A172 (cell line): ENCODE measurements around the gene PPP3CA. TPM values are rescaled to one million over a fixed set of nuclear protein-coding genes. Genes with fewer than 3 reads are reported as not detected.

ENCODE experiments used
- DNase-seq: peaks from one replicate; pipeline ENCODE4 v3.0.0-alpha.2; 2015; ENCODE audit warnings: low spot score
- total RNA-seq: library from RNA; depleted of rRNA; stranded (reverse); fragments of >200 nt; shearing (Covaris generic); gene quantifications from 2 replicates; pipeline ENCODE4 v1.2.3, GENCODE V29; 2014

Gene PPP3CA
- total RNA-seq, 1 experiment from 2014 or later = 40.6 TPM

DNA sequence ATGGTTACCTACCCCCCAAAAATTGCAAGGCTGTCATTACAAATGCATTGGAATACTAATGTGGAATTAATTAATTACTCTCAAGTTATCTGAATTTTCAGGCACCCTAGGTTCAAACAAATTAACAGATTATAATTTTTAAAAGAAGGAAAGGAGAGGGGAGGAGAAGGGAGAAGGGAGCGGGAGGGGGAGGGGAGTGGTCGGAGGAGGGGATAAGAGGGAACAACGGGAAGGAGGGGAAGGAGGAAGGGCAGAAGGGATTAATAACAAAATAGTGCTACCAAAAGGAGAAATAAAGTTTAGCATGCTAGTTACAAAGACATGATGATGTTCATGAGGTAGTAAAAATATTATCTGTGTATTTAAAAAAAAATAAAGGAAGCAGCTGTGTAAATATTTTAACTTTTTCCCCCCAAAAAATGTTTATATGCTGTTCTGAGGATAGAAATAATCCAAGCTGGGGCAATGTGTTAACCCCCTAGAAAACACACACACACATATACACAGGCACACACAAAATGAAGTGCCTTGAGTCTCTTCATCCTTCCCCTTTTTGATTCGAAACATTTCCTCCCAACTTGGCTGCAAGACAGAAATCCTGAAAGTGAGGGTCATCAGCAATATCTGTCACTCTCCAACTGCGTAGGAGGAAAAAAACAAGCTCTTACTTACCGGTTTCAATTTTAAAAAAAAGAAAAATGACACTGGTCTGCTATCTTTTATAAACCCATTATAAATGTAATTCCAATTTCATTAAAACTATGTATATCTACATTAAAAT is 58.8 kb downstream of the PPP3CA start:
- no peak for DNase-seq

DNA sequence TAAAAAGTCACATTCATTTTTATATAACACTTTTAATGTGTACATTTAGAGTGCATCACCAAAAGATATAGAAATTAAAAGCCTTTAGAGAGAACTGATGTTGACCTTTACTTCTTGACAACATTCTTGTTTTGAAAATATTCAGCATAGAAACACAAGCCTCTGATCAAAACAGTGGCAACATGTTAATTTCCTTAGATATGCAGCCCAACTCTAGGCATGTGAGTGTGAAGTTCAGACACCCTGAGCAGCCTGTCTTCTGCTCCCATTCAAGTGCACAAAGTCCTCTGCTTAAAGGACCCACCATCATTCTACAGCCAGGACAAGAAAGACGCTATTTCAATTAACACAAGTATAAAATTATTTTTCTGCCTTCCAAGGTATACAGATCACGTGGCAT is 60.0 kb downstream of the PPP3CA start:
- no peak for DNase-seq

DNA sequence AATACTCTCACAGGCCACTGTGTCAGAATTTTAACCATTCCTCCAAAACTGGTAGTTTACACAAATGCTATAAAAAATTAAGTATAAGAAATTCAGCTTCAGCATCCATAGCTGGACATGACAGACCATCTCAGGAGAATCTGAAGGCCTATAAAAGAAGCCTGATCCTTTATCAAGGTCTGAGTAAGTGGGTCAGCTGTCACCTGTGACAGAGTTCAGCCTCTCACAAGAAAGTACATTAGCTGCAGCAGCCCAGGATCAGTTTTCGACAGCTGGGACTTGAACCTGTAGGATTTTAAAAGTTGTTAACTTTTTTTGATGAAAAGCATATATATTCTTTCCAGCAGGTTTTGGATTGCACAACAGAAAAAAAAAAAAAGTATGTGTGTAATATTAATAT is 60.7 kb downstream of the PPP3CA start:
- DNase-seq = no peak

DNA sequence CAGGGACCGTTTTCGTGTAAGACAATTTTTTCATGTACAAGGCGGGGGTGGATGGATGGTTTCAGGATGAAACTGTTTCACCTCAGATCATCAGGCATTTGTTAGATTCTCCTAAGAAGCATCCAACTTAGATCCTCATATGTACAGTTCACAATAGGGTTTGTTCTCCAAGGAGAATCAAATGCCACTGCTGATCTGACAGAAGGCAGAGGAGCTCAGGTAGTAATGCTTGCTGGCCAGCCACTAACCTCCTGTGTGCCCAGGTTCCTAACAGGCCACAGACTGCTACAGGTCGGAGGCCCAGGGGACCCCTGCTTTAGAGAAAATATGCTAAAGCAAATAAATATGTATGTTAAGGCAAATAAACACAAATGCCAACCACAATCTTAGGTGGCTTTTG is 61.3 kb downstream of the PPP3CA start:
- DNase-seq = no peak

DNA sequence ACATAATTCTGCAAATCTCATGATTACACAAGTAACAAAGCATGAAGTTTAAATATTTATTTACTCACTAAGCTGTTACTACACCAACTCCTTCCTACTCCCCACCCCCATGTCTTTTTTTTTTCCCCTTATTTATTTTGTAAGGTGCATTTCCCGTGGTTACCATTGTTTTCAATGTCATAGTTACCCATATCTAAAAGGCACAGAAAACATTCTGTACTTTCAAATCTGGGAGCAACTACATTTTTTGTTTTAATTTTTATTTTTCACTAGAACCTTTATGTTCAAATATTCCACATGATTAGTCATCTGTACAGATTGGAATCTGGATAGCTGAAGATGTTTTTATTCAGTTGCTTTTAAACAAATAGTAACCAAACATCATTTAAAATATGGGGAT is 62.8 kb downstream of the PPP3CA start:
- DNase-seq = no peak

DNA sequence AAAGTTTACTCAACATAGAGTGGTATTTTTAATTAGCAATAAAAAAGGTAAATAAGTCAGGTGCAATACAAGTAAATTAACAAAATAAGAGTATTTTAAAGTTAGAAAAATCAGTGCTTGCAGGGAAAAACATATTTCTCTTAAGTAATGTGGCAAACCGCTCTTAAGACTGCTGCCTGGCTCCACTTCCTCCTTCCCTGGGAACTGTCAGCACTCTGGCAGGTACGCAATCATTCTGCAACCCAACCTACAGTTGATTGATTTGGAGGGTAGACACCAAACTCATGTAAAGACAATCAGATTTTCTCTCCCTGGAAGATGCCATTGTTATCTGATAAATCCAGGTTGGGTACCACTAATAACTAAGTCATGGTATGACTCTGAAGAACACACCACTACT is 63.9 kb downstream of the PPP3CA start:
- DNase-seq = no peak

DNA sequence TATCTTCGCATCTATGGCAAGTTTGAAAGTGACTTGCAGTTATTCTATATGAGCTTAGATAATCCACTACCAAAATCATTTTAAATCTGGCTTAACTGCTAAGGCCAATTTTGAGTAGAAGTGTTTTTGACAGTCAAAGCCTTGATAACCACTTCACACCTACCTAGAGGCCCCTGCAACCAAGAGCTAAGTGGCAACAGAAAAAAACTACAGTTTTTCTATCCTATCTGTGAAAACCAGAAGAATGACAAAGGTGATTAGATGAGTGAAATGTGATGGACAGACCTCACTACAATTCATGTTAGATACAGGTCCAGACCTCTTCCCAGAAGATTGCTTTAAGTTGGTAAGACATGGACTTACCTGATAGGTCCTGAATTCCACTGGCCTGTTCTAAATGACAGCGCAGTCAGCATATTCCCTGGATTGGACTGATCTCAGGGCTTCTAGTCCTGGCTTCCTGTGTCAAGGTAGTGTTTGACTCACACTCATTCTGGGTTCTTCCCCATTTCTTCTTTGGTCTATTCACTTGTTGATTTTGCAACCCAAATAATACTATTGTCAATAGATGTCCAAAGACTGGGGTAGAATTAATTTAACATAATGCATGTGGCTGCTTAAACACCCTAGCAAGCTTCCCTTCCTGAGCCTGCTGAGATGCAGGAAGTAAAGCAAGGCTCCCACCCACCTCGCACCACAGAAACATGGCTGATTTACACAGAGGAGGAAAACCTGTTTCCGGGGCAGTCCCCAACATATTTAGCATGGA is 65.1 kb downstream of the PPP3CA start:
- DNase-seq = no peak

DNA sequence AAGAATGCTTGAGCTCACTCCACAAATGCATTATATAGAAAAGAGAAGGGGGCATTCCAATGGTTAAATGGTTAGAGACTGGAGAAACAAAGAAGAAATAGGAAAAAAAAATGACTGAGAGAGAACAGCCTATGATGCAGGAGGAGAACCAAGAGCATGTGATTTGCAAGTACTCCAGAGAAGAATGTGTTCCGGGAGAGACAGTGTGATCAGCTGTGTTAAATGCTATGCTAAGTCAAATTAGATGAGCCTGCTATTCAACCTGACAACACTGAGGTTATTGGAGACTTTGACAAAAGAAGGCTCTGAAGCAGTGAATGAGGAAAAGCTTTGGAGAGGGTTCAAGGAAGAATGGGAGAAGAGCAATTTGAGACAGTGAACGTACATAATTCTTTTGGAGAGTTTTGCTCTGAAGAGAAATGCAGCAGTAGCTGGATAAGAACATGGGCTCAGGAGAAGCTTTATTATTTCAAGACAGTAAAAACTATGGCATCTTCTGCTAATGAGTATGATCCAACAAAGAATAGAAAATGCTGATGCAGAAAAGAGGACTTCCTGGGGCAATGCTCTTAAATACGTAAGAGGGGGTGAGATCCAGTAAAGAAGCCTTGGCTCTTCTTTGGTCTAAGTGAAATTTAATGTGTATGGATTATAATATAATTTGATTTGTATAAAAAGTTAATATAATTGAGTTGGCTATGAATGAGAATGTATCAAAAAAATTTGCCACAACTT is 66.3 kb downstream of the PPP3CA start:
- DNase-seq = no peak

DNA sequence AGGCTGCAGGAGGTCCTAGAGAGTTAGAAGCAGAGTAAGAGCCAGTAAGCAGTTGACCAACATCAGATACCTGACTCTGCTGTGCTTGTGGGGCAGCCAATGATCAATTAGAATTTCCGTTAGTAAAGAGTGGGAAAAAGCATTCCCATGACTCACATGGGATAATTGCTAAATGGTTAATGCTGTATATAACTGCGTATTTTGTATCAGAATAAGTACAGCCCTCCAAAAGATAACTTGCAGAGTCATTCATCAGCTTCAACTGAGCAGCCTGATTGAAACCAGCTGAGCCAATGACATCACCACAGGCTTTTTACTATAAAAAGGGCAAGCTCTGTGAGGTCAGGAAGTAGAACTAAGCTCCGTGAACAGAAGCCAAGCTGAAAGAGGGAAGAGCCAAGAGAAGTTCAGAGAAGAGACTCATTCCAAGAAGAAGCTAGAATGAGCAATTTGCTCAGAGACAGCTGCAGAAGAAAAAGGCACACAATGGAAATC is 67.9 kb downstream of the PPP3CA start:
- peak; percentile 57 for DNase-seq

DNA sequence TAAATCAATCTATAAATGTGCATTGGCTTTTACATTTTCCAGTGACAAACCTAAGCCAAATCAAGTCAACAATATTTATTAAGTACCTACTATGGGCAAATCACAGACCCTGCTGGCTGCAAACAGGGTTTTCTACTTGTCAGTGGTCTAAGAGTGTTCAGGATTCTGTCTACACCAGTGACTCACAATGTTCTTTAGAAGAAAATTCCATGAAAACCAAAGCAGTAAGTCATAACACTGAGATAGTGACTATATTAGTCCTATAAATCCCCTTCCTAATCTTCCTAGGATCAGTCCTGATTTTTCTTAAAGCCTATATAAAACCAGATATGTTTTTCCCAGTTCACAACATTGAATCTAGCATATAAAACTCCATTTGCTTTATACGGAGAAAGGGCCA is 69.7 kb downstream of the PPP3CA start:
- DNase-seq = peak; percentile 14

DNA sequence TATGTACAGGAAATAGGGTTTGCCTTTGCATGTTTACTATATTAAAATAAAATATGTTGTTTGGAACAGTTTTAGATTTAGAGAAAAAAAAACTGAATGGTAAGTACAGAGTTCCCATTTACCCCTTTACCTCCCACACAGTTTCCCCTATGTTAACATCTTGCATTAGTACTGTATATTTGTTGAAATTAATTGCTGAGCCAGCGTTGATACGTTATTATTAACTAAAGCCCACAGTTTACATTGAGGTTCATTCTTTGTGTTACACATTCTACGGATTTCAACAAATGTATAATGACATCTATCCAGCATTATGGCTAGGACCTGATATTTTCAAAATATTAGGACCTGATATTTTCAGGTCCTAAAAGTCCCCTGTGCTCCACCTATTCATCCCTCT is 70.7 kb downstream of the PPP3CA start:
- no peak for DNase-seq

DNA sequence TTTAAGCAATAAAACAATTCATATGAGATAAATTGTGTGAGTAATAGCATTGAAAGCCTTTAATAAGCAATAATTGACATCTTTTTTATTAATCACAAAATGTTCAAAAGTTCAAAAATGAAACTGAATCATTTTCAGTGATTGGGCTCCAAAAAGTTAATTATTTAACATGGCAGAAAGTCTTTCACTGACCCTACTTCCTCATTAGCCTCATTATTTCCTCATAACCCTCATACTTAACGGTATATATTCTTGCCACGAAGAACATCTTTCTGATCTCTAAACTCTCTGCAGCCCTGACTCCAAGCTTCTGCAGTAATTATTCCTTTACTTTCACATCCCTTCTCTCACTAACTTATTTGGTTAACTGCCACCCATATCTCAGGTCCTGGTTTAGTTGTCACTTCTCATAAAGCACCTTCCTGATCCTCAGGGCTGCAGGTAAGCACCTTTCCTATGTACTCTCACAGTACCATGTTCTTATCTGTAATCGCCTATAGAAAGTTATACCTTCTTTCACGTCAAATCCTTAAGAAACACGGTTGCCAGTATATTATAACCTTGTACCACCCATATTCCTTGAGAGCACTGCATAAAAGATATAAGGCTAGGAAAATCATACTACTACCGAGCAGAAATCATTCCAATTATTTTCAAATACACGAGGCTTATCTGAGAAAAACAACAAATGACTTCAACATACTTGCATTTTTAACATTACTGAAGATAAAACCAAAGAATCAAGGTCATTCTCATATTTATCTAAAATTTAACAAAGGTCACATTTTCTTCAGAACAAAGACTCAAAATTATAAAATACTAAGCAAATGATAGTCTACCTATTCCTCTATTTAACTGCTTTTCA is 72.2 kb downstream of the PPP3CA start:
- DNase-seq = no peak

DNA sequence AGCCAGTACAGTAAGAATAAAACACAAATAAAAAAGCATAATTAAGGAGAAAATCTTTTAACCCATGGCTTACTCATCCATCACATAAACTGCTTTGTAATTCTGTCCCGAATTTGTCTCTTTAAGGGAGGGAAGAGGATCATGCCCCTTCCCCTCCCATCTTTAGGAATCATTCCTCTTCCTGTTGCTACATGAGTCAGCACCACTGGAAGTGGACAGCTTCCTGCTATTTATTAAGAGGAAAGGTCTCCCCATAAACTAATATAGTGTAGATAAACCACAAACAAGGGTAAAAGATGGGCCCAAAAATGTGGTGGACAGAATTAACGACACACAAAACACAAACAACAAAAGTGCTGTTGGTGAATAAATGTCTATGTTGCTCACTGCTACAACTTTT is 75.8 kb downstream of the PPP3CA start:
- peak; percentile 1 for DNase-seq

DNA sequence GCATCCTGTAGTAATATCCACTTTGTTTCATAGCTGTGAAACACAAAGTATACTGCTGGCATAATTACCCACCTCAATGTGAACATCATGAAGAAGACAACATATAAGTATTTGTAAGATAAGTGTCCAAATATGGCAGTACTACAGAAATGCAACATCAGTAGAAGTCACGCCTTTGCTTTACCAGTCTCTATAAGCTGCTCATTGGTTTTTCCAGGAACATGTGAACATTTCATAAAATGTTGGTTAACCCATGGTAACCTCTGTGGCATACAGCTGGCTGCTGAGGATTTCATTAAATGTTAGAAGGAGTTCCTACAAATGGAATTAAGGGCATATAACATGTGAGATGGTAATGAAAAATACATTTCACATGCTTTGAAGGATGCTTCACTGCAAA is 77.6 kb downstream of the PPP3CA start:
- no peak for DNase-seq

DNA sequence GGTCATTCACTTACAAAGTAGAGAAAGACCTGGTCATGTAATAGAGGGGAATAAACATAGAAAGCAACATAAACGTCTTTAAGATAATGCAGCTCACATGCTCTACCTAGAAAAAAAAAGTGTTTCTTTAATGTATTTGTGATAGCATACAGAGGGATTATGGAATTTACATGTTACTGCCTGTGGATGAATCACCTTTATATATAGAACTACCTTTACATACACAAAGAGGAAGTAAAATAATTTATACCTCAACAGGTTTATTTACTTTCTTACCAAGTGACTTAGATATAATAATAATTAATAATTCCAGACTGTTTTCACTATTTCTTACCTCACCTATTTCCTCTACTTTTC is 81.5 kb downstream of the PPP3CA start:
- no peak for DNase-seq

DNA sequence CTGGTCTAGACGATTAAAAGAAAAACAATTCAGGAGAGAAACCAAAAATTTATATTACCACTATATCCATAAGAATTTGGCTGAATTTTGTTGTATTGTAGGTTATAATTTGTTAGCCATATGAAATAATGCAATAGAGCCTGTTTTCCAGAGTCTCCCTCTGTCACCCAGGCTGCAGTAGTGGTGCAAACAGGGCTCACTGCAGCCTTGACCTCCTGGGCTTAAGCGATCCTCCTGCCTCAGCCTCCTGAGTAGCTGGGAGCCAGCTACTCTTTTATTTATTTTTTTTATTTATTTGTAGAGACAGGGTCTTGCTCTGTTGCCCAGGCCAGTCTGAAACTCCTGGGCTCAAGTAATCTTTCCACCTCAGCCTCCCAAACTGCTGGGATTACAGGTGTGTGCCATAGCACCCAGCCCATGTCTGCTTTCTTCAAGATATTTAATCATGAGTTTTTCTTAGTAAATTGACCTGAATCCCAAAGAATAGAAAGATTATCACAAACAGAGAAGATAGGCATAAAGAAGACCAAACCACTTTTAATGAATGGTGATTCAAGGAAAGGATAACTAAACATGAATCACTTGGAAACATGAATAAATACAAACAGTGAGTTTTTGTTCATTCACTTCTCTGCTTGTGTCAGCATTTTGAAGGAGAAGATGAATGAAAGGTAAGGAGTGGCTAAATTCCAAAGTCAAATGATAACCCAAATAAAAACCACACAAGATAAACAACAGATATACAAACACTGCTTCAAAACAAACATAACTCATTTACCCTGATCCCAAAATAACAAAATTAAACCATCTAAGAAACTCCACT is 82.1 kb downstream of the PPP3CA start:
- DNase-seq = no peak

DNA sequence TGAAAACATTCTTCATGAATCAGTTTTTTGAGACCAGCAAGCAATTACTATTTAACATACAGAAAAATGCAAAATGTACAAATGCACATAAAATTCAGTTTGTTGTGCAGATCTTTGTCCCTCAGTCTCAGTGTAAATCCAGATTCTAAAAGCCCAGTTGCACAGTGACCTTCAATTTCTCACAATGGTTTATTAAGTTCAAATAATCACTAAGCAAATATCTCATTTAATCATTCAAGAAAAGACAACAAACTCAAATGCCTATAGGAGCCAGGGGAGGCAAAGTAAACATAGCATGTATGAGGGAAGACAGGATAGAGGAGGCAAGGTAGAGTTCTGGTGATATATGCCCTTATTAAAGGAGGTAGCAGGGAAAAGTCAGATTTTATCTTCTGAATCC is 82.8 kb downstream of the PPP3CA start:
- DNase-seq = no peak

DNA sequence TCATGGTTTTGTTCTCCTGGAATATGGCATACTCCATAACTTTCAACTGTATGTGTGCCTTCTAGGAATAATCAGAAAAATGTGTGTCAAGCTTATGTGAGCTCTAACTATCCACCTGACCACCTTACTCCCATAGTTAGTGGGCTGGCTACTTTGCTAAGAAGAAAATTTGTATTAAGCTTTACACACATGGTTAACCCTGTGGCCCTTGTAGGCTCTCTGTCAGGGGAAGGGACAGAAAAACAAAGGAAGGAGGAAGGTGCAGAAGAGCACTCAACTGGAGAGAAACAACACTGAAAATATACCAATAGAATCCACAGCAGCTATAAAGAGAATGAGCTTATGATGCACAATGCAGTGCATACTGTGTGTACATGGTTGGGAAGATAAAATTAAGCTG is 84.6 kb downstream of the PPP3CA start:
- no peak for DNase-seq

DNA sequence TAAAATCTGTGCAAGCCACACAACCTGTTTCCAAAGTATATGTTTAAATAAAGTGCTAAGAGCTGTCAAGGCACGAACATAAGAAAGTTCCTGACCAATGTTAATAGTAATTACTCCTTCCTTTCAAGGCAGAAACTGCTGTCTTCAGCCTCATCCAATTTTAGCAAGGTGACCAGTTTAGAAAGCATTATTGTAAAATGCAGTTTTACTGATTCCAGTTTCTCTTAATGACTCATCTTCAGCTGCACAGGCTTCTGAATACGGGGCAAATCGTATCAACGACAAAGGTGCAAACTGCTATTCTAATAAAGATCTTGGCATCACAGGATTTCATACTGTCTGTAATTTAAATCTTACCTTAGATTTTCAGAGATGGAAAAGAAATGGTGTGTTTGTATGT is 87.5 kb downstream of the PPP3CA start:
- DNase-seq = peak; percentile 4

DNA sequence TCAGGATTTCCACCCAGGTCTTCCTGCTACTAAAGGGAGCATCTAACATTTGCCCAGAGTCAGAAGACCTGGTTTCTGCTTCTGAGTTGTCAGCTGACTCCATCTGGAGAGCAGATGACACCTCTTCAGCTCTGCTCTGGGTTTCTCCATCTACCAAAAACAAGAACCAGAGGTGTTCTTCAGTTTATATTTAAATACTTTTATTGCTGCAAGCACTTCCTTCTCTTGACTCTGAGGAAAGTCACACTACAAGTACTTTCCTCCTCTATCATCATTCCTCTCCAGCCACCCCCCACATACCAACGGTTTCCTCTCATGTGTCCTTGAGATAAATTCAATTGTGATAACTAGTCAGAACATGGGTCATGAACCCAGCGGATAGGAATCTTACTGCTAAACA is 88.4 kb downstream of the PPP3CA start:
- DNase-seq = no peak

DNA sequence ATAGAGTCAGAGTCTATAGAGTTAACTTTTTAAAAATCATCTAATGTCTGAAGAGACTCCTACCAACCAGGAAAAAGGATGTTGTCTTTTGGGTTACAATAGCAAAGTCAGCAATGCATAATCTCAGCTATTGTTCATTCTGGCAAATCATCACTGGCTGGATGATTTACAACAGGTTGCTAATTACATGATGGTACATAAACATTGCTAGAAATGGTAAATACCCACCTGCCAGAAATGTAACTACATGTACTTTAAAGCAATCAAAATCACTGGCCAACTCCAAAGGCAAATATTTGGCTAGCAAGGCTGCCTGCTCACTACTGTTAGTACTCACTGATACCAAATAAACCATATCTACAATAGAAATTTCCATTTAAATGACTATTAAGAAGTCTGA is 91.1 kb downstream of the PPP3CA start:
- no peak for DNase-seq
